HG02571 (cell line): ENCODE results near the gene COL9A1.

Source experiments
- ATAC-seq: cut with Tn5 transposase; IDR thresholded peaks from one replicate; pipeline ENCODE4 v1.9.1; 2021; ENCODE audit warnings: mild to moderate bottlenecking, moderate library complexity; ENCODE audit not compliant: unreplicated experiment

Gene COL9A1

DNA sequence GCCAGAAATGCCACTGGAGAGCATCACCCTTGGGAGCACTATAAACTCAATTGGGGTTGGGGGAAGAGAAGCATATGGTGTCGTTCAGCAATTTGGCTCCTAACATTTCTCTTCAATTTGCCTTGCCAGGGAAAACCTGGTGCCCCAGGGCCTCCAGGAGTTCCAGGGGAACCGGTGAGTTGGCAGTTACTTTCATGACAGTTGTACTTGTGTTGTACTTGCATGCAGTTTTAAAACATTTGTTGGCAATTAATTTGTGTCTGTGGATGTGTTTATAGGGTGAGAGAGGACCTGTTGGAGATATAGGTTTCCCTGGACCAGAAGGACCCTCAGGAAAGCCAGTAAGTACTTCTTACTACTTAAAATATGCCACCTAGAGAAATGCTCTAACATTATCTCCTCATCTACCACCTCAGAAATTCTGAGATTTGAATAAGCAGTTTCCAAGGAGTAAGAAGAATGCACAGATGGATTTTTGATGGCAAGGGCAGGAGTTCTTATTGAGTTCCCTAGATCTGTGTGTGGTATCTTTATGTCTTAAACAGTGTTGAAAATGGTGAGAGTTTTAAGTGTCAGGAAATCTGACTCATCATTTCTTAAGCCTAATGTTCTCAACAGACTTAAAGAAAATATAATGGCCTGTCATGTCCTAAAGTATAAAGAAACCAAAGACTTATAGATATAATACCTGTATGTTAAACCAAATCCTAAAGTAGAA is 122.5 kb downstream of the COL9A1 start:
- no peak for ATAC-seq

GRCh38 chr6:70176842-70177550 is 125.9 kb downstream of the COL9A1 start:
- ATAC-seq = no peak

DNA sequence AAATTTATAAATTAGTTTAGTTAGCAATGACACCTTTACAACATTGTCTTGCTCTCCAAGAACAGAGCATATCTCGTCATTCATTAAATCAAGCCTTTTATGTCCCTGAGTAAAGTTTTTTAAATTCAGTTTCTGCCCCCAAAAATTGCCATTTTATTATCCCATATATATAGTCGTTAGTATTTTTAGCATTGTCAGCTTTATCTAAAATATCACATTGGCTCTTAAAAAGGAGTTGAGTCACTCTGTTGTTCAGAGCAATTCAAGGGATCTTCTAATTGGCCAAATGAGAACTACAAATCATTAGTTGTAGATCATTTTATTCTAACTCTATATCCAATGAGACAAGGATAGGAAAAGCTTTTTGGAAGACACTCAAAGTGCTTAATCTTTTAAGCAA is 127.1 kb downstream of the COL9A1 start:
- ATAC-seq = no peak

DNA sequence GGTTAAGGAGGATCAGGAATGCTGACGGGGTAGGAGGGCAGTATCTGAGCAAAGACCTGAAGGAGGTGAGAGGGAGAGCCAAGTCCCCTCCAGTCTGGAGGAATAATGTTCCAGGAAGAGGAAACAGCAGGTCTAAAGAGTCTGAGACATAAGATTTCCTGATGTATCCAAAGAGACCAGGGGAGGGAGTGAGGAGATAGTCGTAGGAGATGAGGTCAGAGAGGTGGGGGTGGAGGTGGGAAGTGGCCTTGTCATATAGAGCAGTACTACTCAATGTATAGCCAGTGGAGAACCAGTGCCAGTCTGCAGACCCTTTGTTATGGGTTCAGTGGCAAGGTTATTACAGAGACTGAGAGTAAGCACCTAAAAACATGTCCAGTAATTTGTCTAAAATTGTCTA is 130.6 kb downstream of the COL9A1 start:
- ATAC-seq = no peak

DNA sequence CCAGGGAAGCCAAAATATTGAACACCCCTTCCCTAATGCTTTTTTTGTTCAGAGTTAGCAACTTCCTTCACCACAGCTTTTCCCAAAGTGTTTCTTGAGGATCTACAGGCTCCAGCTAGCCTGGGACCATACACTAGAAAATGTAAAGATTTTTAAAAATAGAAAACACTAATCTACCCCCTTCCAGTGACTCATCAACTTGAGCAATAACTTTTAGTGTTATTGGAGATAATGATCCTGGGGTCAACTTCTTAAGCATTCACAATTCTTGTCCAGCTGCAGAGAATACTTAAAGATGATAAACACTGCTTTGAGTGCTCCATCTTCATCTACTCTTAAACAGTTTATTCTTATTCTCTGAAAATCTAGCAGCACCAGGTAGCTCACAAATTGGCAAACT is 131.6 kb downstream of the COL9A1 start:
- no peak for ATAC-seq

DNA sequence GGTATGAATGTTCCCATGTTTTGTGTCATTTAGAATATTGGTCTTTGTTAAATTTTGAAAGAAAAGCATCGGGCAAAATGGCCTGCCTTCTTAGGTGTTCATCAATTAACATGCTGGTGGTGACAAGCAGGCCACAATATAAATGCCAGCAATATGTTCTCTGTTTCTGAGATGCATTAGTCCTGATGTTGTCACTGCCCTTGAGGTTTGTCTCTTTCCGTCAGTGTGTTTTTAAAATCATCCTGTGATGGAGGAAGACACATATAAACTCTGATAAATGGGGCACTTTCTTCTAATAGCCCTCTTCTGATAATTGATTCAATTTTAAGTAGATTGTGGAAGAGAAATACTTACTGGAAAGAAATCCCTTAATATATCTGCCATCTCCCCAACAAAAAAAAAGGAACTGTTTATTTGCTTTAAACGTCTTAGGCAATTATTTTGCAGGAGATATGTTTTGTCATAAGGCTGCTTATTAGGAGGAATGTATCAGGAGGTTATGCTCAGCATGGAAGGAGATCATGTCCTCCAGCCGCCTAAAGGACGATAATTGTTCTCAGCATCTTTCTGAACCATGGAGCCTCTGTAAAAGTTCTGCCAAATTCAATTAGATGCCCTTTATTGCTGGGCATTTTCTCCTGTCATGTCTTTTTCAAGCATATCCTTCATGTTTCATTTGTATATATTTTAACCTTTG is 134.1 kb downstream of the COL9A1 start:
- ATAC-seq = no peak
